Naive B cell (primary cell): ENCODE results near the gene MICAL2. TPM values are rescaled to one million over a fixed set of nuclear protein-coding genes. Genes with fewer than 3 reads are reported as not detected.
A peak's percentile ranks its signal among the peaks of the same experiment; 100 is the strongest.

ENCODE experiments used
- ATAC-seq, 2 donors: fragments of 150-1000 bp; cut with Tn5 transposase; 2 replicates each; pipeline ENCODE4 v1.10.0; 2021; ENCODE audit warnings: low read depth in 2 of 2, mild to moderate bottlenecking in 2 of 2, moderate library complexity in 2 of 2
- DNase-seq: peaks from one replicate; pipeline ENCODE4 v3.0.0; 2022
- H3K27ac Mint-ChIP-seq, 6 donors: one replicate each; pipeline ENCODE4 v1.8.0; 2020 to 2022; ENCODE audit warnings: mild to moderate bottlenecking in 6 of 6, mixed read lengths in 6 of 6, moderate library complexity in 5 of 6, inconsistent platforms in 2 of 6
- H3K27me3 Mint-ChIP-seq, 3 donors: one replicate each; pipeline ENCODE4 v1.8.0; 2021 to 2022; ENCODE audit warnings: mixed read lengths in 3 of 3, mild to moderate bottlenecking in 1 of 3
- H3K36me3 Mint-ChIP-seq, 2 donors: one replicate each; pipeline ENCODE4 v1.8.0; 2020 to 2022; ENCODE audit warnings: mixed read lengths in 2 of 2, inconsistent platforms in 1 of 2, mild to moderate bottlenecking in 1 of 2
- H3K4me1 Mint-ChIP-seq, 3 donors: one replicate each; pipeline ENCODE4 v1.8.0; 2020 to 2022; ENCODE audit warnings: mixed read lengths in 3 of 3, inconsistent platforms in 1 of 3, mild to moderate bottlenecking in 1 of 3, moderate library complexity in 1 of 3
- H3K4me3 Mint-ChIP-seq, 8 donors: one replicate each; pipeline ENCODE4 v1.8.0; 2020 to 2022; ENCODE audit warnings: mild to moderate bottlenecking in 8 of 8, mixed read lengths in 8 of 8, moderate library complexity in 8 of 8, inconsistent platforms in 2 of 8
- H3K9me3 Mint-ChIP-seq, 7 donors: one replicate each; pipeline ENCODE4 v1.8.0; 2020 to 2022; ENCODE audit warnings: mixed read lengths in 7 of 7, mild to moderate bottlenecking in 5 of 7, inconsistent platforms in 2 of 7, moderate library complexity in 1 of 7
- polyA plus RNA-seq, 6 donors: library from polyadenylated mRNA; unstranded; fragments of 300-500 nt; fragmentation: Illumina TruSeq; gene quantifications; one replicate each; pipeline ENCODE4 v1.2.3, GENCODE V29; 2021; ENCODE audit warnings: low read depth in 6 of 6

Gene MICAL2
- polyA plus RNA-seq: 1 to 10 TPM in 1 of 6 donors, under 1 TPM in 1, not detected in 4; 0.05 to 1.3 TPM

DNA sequence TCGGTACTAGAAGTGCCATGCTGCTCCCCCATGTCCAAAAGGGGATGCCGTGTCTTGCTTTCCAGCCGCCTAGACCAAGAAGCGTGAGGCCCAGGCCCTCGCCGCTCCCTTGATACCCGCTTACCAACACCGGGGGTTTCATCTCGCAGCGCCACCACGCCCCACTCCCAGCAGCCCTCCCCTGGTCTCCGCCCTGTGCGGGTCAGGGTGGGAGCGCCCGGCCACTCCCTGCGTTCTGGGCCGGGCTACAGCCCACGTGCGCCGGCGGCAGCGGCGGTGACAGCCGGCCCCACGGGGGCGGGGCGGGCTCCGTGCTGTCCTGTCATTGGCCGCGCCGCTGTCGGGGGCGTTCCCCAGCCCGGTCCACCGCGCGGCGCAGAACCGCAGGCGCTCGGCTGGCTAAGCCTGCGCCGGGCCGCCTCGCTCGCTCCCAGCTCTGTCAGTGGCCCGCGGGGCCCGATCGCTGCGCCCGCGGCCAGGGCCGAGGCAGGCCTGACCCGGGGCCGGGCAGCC is at the start of gene MICAL2:
Gene MICAL2, plus strand, starts transcription at position 390 of the 513 bp plus-strand sequence. CDS start 51,566 bp downstream, outside the sequence.
- Mint-ChIP-seq H3K27me3 (peaks cover 22 to 63% (median 45%) of the 10 kb centered on the region in 3 donors), H3K9me3 (no peaks in the 10 kb centered on the region), H3K4me1 (peaks cover 4 to 7% (median 6%) of the 10 kb centered on the region in 3 donors), H3K36me3 (peaks cover 0 to 8% of the 10 kb centered on the region in 2 donors), H3K4me3 (peak within 1 kb of the TSS; percentile 70 to 91 (median 82)), H3K27ac (peak within 1 kb of the TSS in 1 of 6 donors; percentile 32)
- ATAC-seq (peak; percentile 94 to 96), DNase-seq (peak; percentile 68)

DNA sequence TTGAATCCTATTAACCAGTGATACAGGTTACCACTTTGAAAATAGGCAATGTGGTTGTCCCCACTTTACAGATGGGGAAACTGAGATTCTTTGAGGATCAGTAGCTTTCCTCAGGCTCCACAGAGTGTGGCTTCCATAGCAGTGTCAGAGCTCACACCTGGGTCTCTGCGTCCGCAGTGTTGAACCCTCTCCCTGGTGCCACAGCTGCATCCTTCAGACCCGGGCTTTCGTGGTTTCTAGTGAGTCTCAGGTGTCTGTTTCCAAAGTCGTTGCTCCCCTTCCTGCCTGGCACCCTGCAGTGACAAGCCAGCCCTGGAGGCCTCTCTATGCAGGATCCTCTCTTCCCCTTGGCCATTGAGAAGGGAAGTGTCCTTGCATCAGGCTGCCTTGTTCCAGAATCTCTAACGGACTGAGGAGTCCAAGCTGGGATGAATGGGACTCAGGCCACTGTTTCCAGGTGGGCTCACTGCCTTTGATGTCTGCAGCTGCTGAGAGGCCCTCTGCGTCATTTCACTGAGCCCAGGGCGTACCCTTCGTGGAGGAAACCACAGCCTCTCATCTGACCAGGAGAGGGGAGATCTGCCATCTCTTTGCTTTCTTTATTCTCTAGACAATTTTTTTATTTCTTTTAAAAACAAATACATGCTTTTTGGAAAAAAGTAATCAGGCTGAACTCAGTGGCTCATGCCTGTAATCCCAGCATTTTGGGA is 48.4 kb upstream of the MICAL2 start:
- DNase-seq: no peak
- Mint-ChIP-seq H3K27ac (no peak overlapping the region), H3K36me3 (no peaks in the 10 kb centered on the region), H3K27me3 (peaks cover 3 to 24% (median 7%) of the 10 kb centered on the region in 3 donors), H3K9me3 (peaks cover 0 to 20% (median 3%) of the 10 kb centered on the region in 7 donors), H3K4me3 (no peak overlapping the region), H3K4me1 (no peaks in the 10 kb centered on the region)
- no peak for ATAC-seq

- H3K36me3 Mint-ChIP-seq: no peaks in the 10 kb centered on the region
These were observed 47.1 kb upstream of the MICAL2 start for GRCh38 chr11:12063251-12063650.

GRCh38 chr11:12064136-12064953 is 46.0 kb upstream of the MICAL2 start:
- no peak overlapping the region for H3K4me3 Mint-ChIP-seq
- peaks cover 0 to 9% (median 0%) of the 10 kb centered on the region in 7 donors for H3K9me3 Mint-ChIP-seq
- peak overlapping the region in 1 of 6 donors; percentile 66 for H3K27ac Mint-ChIP-seq
- no peaks in the 10 kb centered on the region for H3K4me1 Mint-ChIP-seq
- DNase-seq (no peak), ATAC-seq (no peak)
- no peaks in the 10 kb centered on the region for H3K36me3 Mint-ChIP-seq
- peaks cover 3 to 38% (median 22%) of the 10 kb centered on the region in 3 donors for H3K27me3 Mint-ChIP-seq

More at GRCh38 chr11:12063251-12063650, 47.1 kb upstream of the MICAL2 start:
- Mint-ChIP-seq H3K9me3 (peaks cover 0 to 9% (median 0%) of the 10 kb centered on the region in 7 donors), H3K4me1 (no peaks in the 10 kb centered on the region), H3K4me3 (no peak overlapping the region), H3K27me3 (peaks cover 3 to 37% (median 17%) of the 10 kb centered on the region in 3 donors), H3K27ac (no peak overlapping the region)
- DNase-seq (no peak), ATAC-seq (no peak)

DNA sequence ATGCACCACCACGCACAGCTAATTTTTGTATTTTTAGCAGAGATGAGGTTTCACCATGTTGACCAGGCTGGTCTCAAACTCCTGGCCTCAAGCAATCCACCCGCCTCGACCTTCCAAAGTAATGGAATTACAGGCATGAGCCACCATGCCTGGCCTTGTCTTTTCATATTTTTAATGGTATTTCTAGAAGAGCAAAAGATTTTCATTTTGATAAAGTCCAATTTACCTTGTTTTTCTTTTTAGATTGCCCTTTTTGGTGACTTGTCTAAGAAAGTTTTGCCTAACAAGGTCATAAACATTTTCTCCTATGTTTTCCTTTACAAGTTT is 45.5 kb upstream of the MICAL2 start:
- Mint-ChIP-seq H3K4me3 (peak overlapping the region in 1 of 8 donors; percentile 16), H3K27me3 (peaks cover 3 to 38% (median 26%) of the 10 kb centered on the region in 3 donors), H3K36me3 (no peaks in the 10 kb centered on the region), H3K4me1 (no peaks in the 10 kb centered on the region), H3K27ac (peak overlapping the region in 1 of 6 donors; percentile 66), H3K9me3 (peaks cover 0 to 9% (median 0%) of the 10 kb centered on the region in 7 donors)
- DNase-seq (no peak), ATAC-seq (no peak)

DNA sequence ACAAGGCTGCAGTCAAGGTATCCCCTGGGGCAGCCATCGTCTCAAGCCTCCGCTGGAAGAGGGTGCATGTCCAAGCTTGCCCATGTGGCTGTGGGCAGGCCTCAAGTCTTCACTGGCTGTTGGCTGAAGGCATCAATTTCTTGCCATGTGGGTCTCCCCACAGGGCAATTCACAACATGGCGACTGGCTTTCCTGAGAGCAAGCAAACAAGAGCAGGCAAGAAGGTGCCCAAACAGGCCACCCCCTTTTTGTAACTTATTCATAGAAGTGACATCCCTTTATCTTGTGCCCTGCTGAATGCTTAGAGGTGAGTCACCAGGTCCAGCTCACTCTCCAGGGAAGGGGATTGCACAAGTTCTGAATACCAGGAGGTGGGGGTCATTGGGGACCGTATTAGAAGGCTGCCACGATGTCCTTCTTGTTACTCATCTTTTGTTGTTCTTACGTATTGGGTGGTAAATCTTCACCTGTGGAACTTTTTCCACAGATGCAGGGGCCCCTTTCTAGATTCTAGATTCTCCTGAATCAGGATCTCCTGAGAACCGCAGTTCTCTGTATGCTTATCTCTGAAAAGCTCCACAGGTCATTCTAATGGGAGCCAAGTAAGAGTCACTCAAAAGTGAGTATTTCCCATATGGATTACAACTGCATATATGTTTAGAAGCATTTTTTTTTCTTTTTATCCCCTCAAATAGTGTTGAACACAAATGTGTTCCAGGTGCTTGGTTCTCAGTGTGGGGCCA is 44.2 kb upstream of the MICAL2 start:
- Mint-ChIP-seq H3K27ac (no peak overlapping the region), H3K27me3 (peaks cover 3 to 30% (median 23%) of the 10 kb centered on the region in 3 donors), H3K9me3 (peaks cover 0 to 9% (median 0%) of the 10 kb centered on the region in 7 donors), H3K4me1 (no peaks in the 10 kb centered on the region), H3K4me3 (peak overlapping the region in 1 of 8 donors; percentile 15), H3K36me3 (no peaks in the 10 kb centered on the region)
- DNase-seq (no peak), ATAC-seq (no peak)

DNA sequence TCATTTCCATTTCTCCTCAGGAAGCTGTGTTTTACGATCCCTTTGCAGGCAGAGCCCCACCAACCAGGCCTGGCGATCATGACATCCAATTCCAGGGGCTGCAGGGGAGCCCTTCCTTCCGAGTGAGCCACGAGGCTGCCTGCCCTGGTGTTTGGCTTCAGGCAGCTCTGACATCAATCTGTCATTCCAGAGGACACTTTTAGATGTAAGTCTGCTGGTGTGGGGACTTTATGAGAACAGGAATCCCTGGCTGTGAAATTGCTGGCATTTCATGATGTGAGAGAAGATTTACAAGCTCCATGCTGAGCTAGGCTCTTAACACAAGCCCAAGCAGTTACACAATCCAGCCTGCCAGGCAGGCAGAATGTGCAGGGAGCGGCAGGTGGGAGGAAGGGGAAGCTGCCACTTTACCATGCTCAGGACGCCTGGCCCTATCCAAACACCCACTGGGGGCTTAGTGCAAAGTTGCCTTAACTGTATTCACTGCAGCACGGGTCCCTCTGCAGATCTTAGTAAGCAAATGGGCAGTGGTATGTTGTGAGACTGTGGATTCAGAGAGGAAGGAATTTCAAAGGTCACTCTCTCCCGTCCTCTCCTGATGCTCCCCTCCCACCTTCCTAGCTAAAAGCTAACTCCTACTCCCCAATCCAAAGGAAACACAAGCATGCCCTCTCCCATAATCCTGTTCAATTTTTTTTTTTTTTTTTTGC is 43.4 kb upstream of the MICAL2 start:
- Mint-ChIP-seq H3K27ac (no peak overlapping the region), H3K4me3 (no peak overlapping the region), H3K4me1 (no peaks in the 10 kb centered on the region), H3K36me3 (no peaks in the 10 kb centered on the region), H3K9me3 (peaks cover 0 to 9% (median 0%) of the 10 kb centered on the region in 7 donors), H3K27me3 (peaks cover 0 to 24% (median 19%) of the 10 kb centered on the region in 3 donors)
- no peak for DNase-seq
- ATAC-seq: no peak

DNA sequence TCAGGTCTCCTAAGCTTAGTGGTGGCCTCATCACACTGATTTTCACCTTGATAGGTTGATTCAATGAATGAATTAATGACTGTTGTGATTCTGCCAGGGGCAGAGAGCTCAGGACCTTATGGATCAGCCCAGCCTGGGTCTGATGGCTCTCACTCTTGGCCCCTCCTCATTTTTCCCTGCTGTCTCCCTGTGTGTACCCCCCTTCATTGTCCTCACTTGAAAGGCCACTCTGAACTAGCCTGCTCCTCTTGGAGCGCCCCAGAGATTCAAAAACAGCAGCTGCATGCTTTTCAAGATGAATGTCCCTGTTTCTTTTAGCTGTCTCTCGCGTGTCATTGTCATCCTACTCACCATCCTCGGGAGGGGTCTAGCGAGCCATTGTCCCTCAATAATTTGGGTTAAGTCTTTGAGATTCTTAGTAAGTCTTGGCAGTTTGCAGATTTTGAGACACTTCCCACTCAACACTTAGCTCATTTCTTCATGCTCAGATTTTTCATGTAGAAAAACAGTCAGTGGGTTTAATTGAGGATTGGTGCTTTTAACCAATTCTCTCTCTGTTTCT is 42.5 kb upstream of the MICAL2 start:
- no peak for DNase-seq
- Mint-ChIP-seq H3K27ac (no peak overlapping the region), H3K36me3 (no peaks in the 10 kb centered on the region), H3K27me3 (peaks cover 2 to 24% (median 21%) of the 10 kb centered on the region in 3 donors), H3K4me3 (no peak overlapping the region), H3K9me3 (peaks cover 0 to 9% (median 0%) of the 10 kb centered on the region in 7 donors), H3K4me1 (no peaks in the 10 kb centered on the region)
- no peak for ATAC-seq

DNA sequence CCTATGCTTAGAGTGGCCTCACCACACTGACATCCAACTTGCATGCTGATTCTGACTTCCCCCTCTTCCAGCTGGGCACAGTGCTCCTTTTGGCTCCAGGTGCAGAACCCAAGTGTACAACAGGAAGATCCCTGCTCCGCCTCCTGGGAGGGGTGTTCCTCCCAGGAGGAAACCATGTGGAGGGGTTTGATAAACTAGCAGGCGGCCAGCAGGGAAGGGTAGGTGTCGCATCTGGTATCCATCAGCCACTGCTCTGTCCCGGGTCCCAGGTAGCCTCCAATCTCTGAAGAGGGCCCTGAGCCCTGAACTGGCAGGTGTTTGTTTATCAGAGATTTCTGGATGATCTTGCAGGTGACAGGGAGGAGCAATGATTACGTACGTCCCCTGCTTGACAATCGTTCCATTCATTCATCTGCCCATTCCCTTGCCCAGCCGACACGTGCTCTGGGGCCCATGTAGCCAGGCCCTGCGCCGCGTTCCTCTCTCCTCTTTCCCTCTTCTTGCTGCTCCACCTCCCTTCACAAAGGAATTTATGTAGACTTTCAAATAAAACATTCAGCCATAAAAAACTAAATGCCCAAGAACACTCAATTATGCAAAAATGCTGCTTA is 41.2 kb upstream of the MICAL2 start:
- Mint-ChIP-seq H3K4me1 (no peaks in the 10 kb centered on the region), H3K27me3 (peaks cover 7 to 37% (median 27%) of the 10 kb centered on the region in 3 donors), H3K4me3 (no peak overlapping the region), H3K27ac (no peak overlapping the region), H3K36me3 (no peaks in the 10 kb centered on the region), H3K9me3 (peaks cover 0 to 5% (median 0%) of the 10 kb centered on the region in 7 donors)
- DNase-seq (no peak), ATAC-seq (no peak)

- no peak overlapping the region for H3K4me3 Mint-ChIP-seq
These were observed 39.7 kb upstream of the MICAL2 start for GRCh38 chr11:12070446-12071267.

GRCh38 chr11:12071574-12071973 is 38.8 kb upstream of the MICAL2 start:
- Mint-ChIP-seq H3K4me1 (no peaks in the 10 kb centered on the region), H3K27ac (peak overlapping the region in 2 of 6 donors; percentile 1 to 70), H3K4me3 (no peak overlapping the region), H3K36me3 (no peaks in the 10 kb centered on the region), H3K27me3 (peaks cover 10 to 41% (median 30%) of the 10 kb centered on the region in 3 donors), H3K9me3 (peaks cover 0 to 4% (median 0%) of the 10 kb centered on the region in 7 donors)
- DNase-seq (no peak), ATAC-seq (no peak)

More at GRCh38 chr11:12070446-12071267, 39.7 kb upstream of the MICAL2 start:
- Mint-ChIP-seq H3K4me1 (no peaks in the 10 kb centered on the region), H3K36me3 (no peaks in the 10 kb centered on the region), H3K9me3 (peaks cover 0 to 5% (median 0%) of the 10 kb centered on the region in 7 donors), H3K27ac (no peak overlapping the region), H3K27me3 (peaks cover 7 to 41% (median 33%) of the 10 kb centered on the region in 3 donors)
- no peak for ATAC-seq
- no peak for DNase-seq
